GOT3 (cell line): Measurements from ENCODE around the gene ZCCHC14.
"Not testable (repeated sequence)": the region's sequence is repeated elsewhere in the genome, so short reads cannot be mapped to it uniquely, and the experiment has no call there.

Experiments
- DNase-seq: peaks from one replicate; lab custom pipeline; 2025; ENCODE audit warnings: mixed read lengths; lab: John Stamatoyannopoulos, UW

ZCCHC14 gene

DNA sequence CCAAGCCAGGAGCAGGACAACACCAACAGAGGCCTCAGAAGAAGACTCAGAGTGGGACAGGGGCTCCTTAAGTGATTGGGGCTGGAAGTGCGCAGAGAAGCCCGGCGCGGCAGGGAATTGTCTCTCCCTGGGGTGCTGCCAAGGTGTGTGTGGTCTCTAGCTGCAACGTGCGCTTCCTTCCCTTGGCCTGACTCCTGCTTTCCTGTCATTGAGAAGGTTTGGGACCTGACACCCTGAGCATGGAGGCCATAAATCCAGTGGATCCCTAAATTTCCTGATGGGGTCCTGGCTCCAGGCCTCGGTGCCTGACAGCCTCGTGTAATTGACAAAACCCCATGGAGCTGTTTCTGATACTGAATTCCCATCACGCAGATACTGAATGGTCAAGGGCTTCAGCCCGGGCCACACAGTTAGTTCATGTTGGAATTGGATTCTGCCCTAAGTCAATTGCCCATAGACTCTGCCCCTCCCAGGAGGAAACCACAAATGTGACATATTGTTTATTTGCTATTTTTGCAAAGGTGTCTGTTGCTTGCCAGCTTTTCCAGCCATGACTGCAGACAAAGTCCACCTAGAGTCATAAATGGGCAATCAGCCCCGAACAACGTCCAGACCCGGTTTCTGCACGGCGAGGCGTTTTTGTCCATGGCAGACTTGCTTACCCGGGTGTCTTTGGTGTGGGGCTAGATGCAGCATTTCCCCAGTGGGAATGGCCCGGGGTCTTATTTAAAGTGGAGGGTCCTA is 4.4 kb upstream of the ZCCHC14 start:
- DNase-seq = not testable (repeated sequence)

DNA sequence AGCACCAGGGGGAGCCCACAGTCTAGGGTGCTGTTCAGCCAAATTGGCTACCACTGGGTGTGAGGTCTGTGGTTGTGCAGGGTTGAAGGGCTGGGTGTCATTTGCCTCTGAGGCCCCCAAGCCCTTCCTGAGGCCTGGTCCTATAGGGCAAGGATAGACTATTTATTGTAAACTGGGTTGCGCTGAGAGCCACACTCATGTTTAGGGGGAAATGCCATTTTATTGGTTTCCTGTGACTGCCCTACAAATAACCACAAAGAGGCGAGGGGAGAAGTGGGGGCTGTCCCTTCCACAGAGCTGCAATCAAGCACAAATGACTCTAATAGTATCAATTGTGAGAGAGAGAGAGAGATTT is 3.6 kb upstream of the ZCCHC14 start:
- DNase-seq = no peak

DNA sequence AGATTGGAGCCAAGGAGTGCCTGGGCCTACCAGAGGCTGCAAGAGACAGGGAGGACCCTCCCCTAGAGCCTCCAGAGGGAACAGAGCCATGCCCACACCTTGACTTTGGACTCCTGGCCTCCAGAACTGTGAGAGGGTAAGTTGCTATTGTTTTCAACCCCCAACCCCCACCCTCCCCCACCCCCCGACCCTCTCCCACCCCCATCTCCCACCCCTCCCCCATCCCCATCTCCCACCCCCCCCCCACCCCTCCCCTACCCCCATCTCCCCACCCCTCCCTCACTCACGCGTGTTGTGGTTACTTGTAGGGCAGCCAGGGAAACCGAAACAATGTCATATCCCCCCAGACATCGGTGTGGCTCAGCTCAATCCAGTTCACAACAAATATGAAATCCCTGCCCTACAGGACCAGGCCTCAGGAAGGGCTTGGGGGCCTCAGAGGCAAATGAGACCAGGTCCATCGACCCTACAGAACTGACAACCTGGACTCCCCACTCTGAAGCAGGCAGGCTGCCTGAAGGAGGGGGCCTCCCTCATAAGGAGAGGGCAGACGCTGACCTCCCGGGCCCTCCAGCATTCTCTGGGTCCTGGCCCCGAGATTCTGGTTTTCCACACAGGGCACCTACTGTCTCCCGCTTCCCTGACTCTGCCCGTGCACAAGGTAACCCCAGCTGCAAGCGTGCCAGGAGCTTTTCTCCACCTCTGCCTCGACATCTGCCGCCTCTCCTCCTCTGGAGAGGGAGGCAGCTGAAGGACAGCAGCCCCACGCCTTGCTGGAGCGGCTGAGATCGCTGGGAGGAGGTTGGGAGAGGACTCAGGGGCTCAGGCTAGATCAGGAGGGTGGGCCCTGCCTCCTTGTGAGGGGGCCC is 3.0 kb upstream of the ZCCHC14 start:
- DNase-seq = no peak

DNA sequence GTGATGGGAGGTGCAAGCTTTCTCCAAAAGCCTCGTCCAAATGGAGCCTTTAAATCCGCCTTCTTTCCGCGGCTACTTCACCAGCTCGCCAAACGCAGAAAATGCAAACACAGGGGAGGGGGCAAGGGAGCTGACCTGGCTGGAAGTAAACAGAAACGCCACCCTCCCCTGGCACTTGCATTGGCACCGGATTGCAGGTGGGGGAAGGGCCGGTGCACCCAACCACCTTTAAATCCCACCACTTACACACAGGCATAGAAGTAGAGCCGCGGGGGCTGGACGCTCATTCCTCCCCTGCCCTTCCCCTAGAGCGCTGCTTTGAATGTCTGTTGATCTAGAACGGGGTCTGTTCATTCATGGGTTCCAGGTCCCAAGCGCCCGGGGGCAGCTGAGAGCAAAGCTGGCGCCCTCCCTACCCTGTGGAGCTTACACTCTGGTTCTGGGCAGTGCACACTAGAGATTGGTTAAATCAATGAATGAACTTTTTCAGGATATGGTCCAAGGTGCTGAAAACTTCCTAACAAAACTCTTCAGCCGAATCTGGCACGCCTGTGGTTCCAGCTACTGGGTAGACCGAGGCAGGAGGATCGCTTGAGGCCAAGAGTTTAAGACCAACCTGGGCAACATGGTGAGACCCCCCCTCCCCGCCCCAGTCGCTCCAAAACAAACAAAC is 920 bp upstream of the ZCCHC14 start:
- no peak for DNase-seq

DNA sequence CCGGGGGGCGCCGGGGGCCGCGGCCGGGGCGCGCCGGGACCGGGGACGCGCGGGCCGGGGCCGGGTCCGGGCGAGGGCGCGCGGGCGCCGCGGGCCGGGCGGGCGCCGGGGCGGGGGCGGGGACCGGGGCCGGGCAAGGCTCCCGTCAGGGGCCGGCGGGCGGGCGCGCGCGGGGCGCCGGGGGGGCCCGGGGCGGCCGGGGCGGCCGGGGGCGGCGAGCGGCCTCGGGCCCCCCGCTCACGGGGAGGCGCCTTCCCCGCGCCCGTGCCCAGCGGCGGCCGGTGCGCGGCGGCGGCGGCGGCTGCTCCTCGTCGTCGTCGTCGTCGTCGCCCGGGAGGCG is 563 bp downstream of the ZCCHC14 start:
- no peak for DNase-seq

DNA sequence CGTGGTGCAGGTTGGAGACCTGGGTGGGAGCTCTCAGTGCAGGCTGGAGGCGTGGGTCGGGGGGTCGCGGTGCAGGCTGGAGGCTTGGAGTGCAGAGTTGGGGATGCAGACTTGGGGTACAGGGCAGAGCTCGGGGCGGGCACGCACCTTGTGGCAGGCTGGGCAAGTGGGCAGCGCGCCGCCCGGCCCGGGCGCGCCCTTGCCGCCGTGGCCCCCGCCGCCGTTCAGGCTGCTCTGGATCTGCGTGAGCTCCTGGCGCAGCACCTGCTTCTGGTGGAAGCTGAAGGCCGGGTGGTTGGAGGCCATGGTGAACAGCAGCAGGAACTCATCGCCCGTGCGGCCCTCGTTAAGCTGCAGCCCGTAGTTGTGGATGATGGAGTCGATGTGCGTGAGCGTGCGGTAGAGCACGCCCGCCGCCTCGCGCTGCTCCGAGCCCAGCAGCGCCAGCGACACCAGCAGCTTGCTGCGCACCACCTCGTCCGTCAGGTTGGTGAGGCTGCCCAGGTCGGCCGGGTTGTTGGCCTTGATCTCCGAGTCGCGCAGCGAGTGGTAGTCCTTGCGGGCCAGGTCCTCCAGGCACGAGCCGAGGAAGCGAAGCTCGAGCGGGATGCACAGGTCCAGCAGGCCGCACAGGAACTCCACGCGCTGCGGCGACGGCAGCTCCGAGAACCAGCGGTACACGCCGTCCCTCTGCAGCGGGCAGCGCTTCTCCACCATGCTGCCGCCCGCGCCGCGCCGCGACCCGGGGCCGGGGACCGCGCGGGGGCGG is 1.1 kb downstream of the ZCCHC14 start:
- no peak for DNase-seq

DNA sequence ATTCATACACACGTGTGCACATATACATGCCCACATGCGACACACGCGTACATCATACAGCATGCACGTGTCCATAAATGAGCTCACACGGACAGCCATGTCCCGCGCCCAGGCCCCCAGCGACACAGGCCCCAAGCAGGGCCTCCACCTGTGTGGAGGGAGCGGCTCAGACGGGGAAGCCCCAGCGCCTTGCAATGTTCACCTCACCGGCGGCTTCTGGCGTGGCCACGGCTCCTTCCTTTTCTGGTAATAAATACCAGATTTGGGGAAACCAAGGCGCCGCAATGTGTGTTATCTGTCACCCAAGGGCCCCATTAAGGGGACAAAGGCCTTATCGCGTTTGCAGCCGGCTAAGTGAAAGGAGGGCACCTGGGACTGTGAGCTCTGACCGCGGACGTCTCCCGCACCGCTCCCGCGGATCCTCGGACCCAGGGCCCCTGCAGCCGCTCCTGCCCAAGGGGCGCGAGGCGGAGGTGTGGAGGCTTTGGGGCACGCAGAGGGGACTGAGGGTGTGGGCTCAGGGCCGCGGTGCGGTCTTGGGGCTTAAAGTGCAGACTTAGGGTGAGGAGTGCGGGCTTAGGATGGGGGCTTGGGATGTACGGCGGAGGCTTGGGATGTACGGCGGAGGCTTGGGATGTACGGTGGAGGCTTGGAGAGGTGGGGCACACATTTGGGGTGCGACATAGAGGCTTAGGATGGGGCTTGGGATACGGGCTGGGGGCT is 1.9 kb downstream of the ZCCHC14 start:
- DNase-seq = not testable (repeated sequence)

DNA sequence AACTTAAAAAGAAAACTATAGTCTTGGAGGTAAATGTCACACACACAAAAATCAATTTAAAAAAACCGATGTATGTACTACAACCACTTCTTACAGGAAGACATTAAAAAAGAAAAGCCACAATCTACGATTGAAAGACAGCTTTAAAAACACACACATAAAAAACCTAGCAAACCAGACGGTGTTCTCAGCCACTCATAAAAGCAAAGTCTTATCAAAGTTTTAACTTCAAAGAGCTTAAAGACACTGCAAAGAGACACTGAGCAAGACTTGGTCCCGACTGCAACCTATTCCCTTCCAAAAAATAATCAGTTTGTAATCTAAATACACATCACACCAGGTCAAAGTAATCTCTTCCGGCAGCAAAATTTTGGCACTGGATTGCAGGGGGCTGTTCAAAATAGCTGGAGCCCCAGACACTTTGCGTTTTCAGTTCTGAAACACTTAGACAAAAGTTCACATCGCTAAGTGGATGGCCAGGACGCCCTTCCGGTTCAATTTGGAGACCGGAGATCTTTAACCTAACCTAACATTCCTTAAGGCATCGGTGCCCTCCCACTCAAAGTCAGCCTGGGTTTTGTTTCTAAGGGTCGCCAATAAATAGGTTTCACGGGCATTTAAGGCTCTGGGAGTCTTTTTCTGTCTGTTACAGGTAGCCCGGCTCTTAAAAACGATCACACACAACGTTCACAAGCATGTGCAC is 2.6 kb downstream of the ZCCHC14 start:
- DNase-seq = no peak

DNA sequence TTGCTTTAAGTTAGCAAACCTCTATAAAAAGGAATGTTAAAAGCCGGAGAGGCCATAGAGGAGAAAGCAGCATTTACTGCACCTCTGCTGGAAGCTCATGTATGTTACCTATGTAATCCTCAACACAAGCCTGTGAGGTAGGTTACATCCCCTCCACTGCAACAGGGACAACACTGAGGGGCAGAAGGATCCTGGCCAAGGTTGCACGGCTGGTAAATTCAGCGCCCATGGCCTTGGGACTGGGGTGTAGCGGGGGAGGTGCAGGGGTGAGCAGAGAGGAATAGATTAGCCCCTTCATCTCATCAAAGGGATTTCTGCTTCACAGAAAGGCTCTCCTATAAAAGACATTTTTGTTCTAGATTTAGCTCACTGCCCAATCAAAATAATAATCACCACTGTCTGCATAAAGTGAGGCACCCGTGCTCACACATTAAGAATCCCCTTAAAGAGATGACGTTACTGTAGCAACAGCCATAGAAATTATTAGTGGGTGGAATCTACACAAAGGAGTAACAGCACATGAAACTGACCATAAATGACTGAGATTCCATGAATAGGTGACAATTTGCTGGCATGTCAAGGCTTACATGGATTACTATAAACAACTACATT is 3.3 kb downstream of the ZCCHC14 start:
- DNase-seq = no peak

DNA sequence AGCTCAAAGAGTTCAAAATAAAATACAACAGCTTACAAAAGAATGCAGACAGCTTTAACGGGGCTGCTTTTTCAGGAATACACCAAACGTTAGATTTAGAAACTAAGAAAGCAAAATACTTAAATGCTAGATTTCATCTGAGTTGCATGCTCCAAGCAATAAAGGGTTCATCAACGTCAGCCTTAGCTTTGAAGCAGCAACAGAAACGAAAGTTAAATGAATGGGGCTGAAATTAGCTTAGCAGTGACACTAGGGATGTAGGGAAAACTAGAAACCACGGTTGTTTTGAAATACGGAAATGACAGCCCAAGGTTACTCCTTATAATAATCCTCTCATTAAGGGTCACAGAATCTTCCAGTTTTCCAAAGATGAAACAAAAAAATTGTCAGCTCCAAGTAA is 3.9 kb downstream of the ZCCHC14 start:
- DNase-seq = not testable (repeated sequence)

DNA sequence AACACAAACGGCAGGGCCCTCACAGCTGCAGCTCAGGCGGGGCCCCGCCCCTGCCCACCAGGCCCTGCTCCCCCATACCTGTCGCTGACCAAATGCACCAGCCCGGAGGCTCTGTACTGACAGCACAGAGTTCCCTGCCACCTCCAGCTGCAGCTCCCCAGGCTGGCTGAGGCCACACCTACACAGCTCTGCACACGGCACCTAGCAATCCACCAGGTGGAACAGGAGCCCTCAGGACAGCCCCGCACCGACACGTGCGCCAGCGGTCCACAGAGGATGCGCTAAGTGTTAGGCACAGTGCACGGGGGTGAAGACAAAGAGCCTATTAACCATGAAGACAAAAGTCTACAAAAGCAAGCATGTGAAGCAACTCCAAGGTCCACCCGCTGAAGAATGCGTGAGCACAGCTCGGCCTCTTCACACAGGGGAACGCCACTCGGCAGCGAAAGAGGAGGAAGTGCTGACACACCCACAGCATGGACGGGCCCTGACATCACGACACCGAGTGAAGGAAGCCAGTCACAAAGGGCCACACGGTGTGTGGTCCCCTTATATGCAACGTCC is 5.4 kb downstream of the ZCCHC14 start:
- DNase-seq = no peak

DNA sequence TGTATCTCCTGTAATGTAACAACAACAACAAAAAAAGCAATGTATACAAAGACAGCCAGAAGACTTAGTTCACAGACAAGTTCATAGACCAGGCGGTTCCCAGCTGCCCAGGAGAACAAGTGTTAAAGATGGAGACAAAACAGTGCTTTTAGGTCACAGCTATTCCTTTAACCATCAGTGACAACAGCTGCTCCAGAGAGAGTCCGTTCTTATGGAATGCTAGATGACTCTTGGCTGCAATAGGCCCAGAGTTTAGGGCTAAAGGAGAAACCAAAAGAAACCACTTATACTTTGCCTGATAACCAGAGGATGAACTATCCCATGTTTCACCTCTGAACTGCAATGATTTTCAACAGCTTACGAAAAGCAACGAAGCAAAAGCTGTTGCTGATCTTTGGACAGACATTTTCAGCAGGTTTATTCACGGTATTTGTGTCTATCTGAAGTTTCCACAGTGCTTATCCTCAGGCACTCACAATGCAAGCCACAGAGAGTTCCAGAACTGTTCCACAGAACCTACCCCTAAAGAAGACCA is 6.0 kb downstream of the ZCCHC14 start:
- DNase-seq = no peak

DNA sequence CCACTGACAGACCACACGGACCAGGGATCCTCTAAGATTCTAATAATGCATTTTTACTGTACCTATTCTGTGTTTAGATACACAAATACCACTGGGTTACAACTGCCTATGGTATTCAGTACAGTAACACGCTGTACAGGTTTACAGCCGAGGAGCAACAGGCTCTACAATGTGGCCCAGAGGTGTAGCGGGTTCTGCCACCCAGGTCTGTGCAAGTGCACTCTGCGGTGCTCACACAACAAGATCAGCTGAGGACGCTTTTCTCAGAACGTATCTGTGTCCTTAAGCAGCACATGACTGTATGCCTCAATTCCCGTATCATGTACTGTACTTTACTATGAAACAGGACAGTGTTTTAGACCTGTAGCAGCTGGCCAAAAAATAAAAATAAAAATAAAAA is 6.5 kb downstream of the ZCCHC14 start:
- DNase-seq = no peak

DNA sequence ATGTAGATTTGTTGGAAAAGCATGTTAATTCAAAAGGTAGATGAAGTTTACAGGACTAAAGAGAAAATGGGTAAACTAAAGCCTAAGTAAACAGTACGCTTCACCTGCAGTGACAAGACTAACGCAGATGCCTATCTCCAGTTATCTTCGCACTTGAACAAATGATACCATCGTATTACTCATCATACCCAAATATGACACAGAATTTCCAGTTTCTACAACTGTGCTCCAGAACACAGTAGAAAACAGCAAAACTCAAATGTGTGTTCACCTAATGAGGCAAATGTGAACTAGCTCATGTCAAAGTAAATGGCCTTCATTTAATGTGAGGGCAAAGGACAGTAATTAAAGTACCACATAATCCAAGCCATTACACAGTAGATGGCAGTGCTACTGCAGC is 7.0 kb downstream of the ZCCHC14 start:
- not testable (repeated sequence) for DNase-seq

DNA sequence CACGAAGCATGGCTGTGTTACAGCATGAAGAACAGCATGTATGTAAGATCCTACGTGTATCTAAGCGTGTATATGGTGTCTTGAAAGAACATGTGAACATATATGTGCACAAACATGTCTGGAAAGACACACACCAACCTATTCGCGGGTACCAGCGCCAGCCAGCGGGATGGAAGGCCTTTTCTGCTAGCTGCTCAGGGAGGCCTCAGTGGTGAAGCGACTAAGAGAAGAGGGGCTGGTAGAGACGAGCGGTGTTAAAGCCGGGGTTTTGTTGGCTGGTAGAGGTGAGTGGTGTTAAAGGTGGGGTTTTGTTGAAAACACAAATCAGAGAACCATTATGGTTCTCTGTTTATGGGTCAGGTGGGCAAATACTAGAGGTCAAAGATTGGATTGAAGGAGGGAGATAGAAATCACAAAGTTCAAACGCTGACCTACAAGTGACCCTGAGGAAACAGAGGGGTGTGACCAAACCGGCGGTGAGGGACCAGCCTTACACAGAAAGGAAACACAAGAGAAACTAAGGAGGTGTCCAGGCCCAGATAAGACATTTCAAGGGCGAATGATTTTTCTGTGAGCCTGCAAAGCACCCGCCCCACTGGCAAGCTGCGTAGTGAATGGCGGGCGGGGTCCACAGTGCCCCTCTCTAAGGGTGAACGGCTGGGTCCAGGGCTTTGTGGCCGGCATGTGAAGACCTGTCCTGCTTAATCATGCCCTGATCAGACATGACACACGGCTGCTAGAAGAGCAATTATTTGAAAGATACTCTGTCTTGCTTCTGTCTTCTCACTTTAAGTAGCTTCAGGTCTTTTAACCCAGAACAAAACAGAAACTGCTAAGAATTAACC is 8.1 kb downstream of the ZCCHC14 start:
- DNase-seq = no peak

DNA sequence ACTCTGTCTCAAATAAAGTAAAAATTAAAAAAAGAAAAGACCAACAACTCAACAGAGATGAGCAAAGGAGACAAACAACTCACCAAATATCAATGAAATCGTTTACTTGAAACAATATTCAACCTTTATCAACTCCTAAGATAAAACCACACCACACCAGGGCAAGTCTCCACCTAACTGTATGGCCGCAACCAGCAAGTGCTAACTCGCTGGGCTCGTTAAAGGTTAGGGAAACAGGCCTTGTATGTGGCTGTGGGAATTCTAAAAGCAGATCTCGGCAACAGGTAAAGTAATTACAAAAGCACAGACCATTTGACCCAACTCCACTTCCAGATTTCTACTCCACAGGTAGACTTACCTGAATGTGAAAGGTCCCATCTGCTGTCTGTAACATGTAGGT is 9.3 kb downstream of the ZCCHC14 start:
- DNase-seq = no peak

DNA sequence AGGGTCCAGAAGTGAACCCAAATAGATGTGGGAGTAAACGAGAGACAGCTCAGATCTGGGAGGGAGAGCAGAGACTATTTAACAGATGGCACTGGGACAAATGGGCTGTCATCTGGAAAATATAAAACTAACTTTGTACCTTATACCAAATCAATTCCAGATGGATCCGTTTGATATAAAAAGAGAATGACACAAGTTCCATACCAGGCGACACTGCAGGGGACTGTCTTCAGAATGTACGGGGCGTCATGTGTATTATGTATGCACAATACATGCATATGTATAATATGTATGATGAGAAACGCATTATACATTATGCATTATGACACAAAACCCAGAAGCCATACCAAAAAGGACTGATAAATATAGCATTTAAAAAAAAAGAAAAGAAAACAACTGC is 10.2 kb downstream of the ZCCHC14 start:
- not testable (repeated sequence) for DNase-seq

DNA sequence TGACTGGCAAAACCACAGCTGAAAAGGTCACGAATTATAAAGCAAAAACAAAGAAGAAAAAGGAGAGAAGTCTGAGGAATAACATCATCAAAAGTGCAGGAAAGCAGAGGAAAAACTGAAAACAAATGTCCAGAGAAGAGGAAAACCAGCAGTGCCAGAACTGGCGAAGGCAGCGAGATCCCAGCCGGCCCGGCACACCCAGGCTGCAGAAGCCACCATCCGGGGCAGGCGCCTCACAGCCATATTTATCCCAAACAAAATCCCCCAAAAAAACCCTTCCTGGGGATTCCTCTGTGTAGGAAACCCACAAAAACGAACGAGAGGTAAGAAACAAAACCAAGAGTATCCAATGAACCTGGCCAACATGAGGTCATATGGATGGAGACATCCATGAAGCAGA is 10.6 kb downstream of the ZCCHC14 start:
- no peak for DNase-seq

DNA sequence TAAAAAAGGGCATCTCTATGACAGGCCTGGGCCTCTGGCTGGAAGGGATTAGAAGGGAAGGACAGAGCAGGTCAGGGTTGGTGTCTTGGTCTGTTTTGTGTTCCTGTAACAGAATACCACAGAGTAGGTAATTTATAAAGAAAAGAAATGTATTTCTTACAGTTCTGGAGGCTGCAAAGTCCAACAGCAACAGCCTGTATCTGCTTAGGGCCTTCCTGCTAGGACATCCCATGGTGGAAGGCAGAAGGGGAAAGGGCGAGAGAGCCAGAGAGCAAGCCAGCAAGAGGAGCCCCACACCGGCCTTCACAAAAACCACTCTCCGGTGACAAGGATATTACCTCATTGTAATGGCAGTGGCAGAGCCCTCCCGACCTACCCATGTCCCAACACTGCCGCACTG is 11.1 kb downstream of the ZCCHC14 start:
- DNase-seq = not testable (repeated sequence)
